ENCODE results near the gene ATG2B.

Gene ATG2B
- total RNA-seq, result 101 to 103 reads per million in 2 donors

DNA sequence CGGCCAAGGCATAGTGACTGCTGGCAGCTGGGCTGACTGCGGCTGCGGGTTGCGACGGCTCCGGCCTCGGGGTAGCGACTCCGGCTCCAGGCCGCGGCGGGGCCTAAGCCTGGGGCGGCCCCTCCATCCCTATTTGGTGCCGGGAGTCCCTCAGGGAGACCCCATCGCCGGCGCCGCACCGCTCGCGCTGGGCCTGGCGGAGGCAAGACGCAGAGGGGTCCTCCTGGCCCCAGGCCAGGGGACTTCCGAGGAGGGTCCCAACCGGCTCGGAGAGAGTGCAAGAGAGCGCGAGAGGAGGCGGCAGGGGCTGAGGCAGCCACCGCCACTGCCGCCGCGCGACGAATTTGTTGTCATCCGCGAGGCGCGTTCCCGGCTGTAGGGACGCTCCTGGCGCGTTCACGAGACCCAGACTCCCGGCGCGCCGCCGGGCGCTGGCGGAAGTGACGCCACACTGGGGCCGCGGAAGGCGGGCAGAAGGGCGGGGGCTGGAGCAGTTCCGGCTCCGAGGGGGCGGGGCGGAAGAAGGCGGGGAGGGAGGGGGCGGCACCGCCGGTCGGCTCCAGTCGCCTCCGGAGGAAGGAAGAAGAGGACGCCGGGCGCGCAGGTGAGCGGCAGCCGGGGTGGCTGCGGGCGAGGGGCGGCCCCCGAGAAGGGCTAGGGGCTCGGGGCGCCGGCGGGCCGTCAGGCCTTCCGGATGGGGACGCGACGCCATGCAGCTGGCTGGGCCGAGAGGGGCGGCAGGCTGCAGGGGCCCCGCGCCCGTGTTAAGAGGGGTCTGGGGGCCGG is at the start of gene ATG2B, which contains the start of gene GSKIP:
Gene ATG2B, minus strand, starts transcription at position 377 of the 786 bp plus-strand sequence. Its CDS starts 365 bp downstream, at position 12.
Gene GSKIP, plus strand, starts transcription at position 562 of the 786 bp plus-strand sequence. CDS start 18,722 bp downstream, outside the sequence.
- DNase-seq, result peak; percentile 94 to 98 (median 96)

GRCh38 chr14:96410119-96410518 is 47.0 kb upstream of the ATG2B start:
- no peak for DNase-seq

DNA sequence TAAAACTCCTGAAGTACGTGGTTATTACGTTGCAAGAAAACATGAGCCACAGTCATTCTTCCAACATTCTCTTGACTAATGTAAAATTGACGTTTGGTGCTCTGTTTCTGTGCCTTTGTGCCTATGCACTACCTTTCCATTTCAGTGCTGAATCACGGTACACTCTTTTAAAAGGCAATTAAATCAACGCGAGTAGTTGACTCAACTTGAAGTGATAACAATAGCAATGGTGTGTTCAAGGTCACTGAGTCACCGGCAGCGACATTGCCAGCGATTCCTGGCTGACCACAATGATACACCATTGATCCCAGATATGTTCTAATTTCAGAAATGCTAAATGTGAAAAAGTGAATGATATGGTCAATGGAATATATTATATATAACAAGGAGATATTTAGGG is 46.6 kb upstream of the ATG2B start:
- DNase-seq, result no peak

DNA sequence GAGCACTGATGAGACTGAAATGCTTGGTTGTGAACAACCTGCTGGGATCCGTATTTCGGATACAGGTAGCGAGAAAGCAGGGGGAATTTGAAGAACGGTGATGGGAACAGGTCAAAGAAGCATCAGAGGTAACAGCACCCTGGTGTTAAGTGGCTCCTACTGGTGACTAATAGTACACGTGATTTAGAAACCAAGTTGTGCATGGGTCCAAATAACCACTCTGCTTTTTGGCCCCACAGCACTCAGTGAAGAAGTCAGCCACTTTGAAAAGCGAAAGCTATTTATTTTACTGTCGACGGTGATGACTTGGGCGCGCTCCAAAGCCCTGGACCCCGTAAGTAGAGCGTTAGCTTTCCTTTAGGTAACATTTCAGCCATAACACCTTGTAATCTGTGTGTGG is 45.5 kb upstream of the ATG2B start:
- DNase-seq, result no peak

- DNase-seq, result no peak
Measured at GRCh38 chr14:96407935-96408570, 44.9 kb upstream of the ATG2B start.

GRCh38 chr14:96405677-96406076 is 42.5 kb upstream of the ATG2B start:
- DNase-seq, result no peak

- DNase-seq, result no peak
Measured at GRCh38 chr14:96403409-96403808, 40.3 kb upstream of the ATG2B start.

DNA sequence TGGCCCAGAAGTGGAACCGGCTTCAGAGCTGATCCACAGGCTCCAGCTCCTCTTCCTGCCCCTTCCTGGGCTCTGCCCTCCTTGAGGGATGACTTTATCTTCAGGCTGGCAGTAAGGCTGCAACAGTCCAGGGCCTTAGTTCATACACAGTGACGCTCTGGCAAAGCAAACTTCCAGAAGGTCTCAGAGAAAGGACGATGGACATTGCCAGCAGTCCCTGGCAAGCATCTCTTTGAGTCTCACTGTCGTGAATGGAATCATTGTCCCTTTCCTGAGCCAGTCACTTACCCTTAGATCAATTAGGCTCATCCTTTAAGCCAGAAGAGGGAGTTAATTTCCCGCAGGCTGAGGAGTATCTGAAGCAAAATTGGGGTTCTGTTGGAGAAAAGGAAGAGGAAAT is 37.4 kb upstream of the ATG2B start:
- no peak for DNase-seq

DNA sequence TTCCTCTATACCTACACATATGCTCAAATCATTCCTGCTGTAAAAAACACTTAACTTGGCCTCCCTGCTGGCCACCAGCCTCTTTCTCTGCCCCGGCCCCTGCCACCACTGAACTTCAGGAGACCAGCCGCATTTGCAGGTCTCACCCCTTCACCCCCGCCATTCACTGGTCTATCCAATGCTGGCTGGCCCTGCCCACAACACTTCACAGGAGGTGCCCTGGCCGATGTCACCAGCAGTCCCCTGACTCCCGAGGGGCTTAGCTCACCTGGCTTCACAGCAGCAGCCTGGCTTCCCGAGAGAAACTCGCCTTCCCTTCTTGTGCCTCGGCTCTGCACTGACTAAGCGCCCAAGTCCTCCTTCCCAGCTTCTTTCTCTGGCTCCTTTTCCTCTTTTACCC is 36.3 kb upstream of the ATG2B start:
- no peak for DNase-seq

GRCh38 chr14:96398921-96399320 is 35.8 kb upstream of the ATG2B start:
- no peak for DNase-seq

DNA sequence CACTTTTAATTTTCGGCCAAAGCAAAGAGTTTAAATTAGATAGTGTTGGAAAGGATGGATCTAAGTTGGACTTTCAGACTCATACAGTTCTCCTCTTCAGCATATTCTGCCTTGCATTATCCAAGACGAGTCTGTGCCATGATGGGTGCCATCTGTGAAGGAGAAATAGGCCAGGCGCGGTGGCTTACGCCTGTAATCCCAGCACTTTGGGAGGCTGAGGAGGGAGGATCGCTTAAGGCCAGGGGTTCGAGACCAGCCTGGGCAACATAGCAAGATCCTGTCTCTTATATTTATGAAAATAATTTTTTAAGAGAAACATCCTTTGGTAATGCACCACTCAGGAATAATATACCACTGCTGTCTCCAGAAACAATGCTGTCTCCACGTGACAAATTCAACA is 35.3 kb upstream of the ATG2B start:
- DNase-seq, result no peak

DNA sequence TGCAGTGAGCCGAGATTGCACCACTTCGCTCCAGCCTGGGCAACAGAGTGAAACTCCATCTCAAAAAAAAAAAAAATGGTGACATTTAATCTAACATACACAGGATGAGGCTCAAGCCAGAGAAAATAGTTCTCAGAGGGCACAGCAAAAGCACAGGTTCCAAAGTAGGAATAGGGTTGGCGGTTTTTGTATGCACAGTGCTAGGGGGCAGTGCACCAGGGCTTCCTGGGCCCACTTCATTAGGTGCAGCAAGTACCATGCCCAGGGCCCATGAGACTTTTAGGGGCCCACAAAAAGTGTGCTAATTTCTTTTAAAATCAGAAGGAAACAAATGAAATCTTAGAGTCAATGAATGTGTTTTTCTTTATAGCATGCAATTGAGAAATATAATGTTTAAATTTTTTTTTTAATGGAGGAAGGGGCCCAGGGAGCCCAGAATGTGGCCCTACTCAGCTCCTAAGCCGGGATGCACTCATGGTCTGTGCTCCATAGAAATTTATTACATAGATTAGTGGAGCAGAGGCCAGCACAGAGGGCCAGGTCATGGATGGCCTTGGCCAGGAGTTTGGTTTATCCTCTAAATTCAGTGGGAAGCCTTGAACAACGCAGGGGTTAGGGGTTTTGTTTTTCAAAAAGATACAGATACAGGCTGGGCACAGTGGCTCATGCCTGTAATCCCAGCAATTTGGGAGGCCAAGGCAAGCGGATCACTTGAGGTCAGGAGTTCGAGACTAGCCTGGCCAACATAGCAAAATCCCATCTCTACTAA is 31.1 kb upstream of the ATG2B start:
- no peak for DNase-seq

- DNase-seq, result no peak
Measured at GRCh38 chr14:96393071-96393691, 30.0 kb upstream of the ATG2B start.

GRCh38 chr14:96391293-96392118 is 28.4 kb upstream of the ATG2B start:
- DNase-seq, result peak; percentile 97 to 100 (median 99)

DNA sequence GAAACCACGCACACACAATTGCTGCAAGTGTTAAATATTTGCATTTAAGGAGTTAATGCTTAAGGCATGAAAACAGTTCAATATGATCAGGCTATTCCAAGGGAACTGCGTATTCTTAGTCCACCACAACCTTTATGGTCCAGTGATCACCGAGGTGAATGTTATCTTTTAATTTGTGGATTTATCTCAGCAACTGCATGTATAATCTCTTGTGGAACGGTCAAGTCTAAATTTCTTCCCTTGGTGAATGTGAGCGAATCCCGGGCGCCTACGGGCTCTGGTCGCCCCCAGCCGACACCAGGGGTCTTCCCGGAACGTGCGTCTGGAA is 27.8 kb upstream of the ATG2B start:
- DNase-seq, result no peak

DNA sequence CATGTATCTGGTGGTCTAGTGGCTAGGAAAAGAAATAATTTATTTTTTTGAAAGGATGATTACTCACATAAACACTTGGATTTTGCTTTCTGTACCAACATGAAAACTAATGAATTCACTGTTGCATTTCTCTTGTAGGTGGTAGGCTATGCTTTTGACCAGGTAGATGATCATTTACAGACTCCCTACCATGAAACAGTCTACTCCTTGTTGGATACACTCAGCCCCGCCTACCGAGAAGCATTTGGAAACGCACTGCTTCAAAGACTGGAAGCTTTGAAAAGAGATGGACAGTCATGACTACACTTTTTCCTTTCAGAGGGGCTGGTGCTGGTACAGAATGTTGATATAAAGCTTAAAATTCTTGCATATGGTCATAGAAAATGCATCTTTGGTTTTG is 22.2 kb upstream of the ATG2B start:
- DNase-seq, result no peak

- DNase-seq, result no peak
Measured at GRCh38 chr14:96384740-96385139, 21.6 kb upstream of the ATG2B start.

DNA sequence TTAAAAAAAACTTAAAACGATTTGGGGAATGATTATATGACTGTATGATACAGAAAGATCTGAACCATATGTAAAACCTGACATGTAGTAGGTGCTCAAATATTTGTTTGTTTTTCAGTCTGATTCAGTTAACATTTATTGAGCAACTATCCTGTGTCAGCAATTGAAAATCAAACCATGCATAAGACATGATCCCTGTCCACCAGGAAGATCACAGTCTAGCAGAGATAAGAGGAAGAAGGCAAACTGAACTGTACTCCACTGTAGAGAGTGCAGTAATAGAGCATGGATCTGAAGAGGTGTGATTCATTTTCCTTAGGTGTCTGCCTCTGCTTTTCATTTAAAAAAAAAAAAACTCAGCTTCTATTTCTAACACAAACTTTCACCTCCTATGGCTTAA is 20.9 kb upstream of the ATG2B start:
- DNase-seq, result no peak

- DNase-seq, result no peak
Measured at GRCh38 chr14:96383445-96383844, 20.3 kb upstream of the ATG2B start.

DNA sequence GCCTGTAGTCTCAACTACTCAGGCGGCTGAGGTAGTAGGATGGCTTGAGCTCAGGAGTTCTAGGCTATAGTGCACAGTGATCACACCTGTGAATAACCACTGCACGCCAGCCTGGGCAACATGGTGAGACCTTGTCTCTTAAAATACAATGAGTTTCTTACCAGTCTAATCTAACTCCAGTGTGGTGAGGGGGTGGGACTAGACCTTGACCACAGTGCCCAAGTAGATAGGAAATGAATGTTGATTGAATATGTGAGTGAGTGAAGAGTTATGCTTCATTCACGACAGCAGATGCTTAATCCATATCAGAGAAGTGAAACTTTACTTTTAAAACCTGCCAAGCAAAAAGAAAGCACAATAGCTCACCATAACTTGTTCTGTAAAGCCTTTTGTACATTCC is 17.6 kb upstream of the ATG2B start:
- DNase-seq, result peak in 1 of 5 experiments; percentile 67

DNA sequence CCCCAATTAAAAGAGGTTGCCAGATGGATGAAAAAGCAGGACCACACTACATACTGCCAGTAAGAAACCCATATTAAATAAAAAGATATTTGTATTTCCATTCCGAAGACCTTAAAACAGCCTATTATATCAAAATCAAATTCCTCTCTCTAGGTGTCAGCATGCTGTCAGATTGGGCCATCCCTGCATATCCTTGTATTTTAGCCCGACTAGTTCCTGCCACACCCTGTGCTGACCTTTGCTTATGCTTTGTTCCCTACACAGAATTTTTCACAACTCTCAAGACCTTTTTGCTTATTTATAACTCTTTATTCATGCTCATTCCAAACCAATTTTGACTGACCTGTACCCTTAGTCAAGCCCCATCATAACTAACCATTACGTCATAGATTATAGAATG is 13.0 kb upstream of the ATG2B start:
- DNase-seq, result no peak

GRCh38 chr14:96373538-96373937 is 10.4 kb upstream of the ATG2B start:
- DNase-seq, result no peak
